Neuronal stem cell (in vitro differentiated cells): ENCODE measurements around the gene EMC8.

Experiments used
- DNase-seq: peaks from one replicate; pipeline ENCODE4 v3.0.0-alpha.2; 2013; ENCODE audit warnings: low spot score
- H2AFZ ChIP-seq: one replicate; pipeline ENCODE4 v1.6.1; 2013; ENCODE audit warnings: mild to moderate bottlenecking, low read length, inconsistent platforms
- H2AK5ac ChIP-seq: 2 replicates; pipeline ENCODE4 v1.6.1; 2013; ENCODE audit warnings: low read depth, mild to moderate bottlenecking, inconsistent platforms, low read length, moderate library complexity, mixed read lengths
- H2BK120ac ChIP-seq: 2 replicates; pipeline ENCODE4 v1.6.1; 2013; ENCODE audit warnings: low read depth, mild to moderate bottlenecking, inconsistent platforms, low read length, moderate library complexity, mixed read lengths
- H2BK12ac ChIP-seq: one replicate; pipeline ENCODE4 v1.6.1; 2013; ENCODE audit warnings: low read length, inconsistent platforms
- H2BK15ac ChIP-seq: 2 replicates; pipeline ENCODE4 v1.6.1; 2013; ENCODE audit warnings: mild to moderate bottlenecking, low read length, inconsistent platforms, mixed read lengths
- H2BK5ac ChIP-seq: one replicate; pipeline ENCODE4 v1.6.1; 2013; ENCODE audit warnings: inconsistent platforms, mild to moderate bottlenecking, low read length, moderate library complexity
- H3K14ac ChIP-seq: one replicate; pipeline ENCODE4 v1.6.1; 2013; ENCODE audit warnings: low read length, inconsistent platforms
- H3K18ac ChIP-seq: 2 replicates; pipeline ENCODE4 v1.6.1; 2013; ENCODE audit warnings: low read length, inconsistent platforms
- H3K23ac ChIP-seq: 2 replicates; pipeline ENCODE4 v1.6.1; 2013; ENCODE audit warnings: low read depth, mild to moderate bottlenecking, mixed read lengths, low read length, inconsistent platforms; ENCODE audit not compliant: poor library complexity
- H3K27ac ChIP-seq: replicated peaks from 3 replicates; pipeline ENCODE4 v1.5.1; 2013; ENCODE audit warnings: low read length, inconsistent platforms
- H3K27me3 ChIP-seq, 3 experiments: 2 replicates each; pipeline ENCODE4 v1.6.1; 2013; ENCODE audit warnings: low read length in 3 of 3, mild to moderate bottlenecking in 2 of 3, inconsistent platforms in 1 of 3, low read depth in 1 of 3, mixed read lengths in 1 of 3, moderate library complexity in 1 of 3; ENCODE audit not compliant: control insufficient read depth in 3 of 3, insufficient read depth in 3 of 3
- H3K36me3 ChIP-seq, 2 donors: replicated peaks in 1 of 2; 2 replicates each; pipeline ENCODE4 v1.6.1; 2013; ENCODE audit warnings: low read length in 2 of 2; ENCODE audit not compliant: control insufficient read depth in 2 of 2, insufficient read depth in 2 of 2
- H3K4ac ChIP-seq: 2 replicates; pipeline ENCODE4 v1.6.1; 2013; ENCODE audit warnings: inconsistent platforms, mild to moderate bottlenecking, low read length, moderate library complexity
- H3K4me1 ChIP-seq, 2 donors: 1 replicate in 1 of 2; 2 replicates in 1 of 2; pipeline ENCODE4 v1.6.1; 2013; ENCODE audit warnings: low read length in 2 of 2, low read depth in 1 of 2; ENCODE audit not compliant: control insufficient read depth in 2 of 2, insufficient read depth in 1 of 2
- H3K4me2 ChIP-seq: one replicate; pipeline ENCODE4 v1.6.1; 2013; ENCODE audit warnings: mild to moderate bottlenecking, low read length, inconsistent platforms; ENCODE audit not compliant: insufficient read depth, poor library complexity, severe bottlenecking
- H3K4me3 ChIP-seq, 2 donors: 2 replicates each; pipeline ENCODE4 v1.5.1; 2013; ENCODE audit warnings: low read length in 2 of 2, mild to moderate bottlenecking in 2 of 2, inconsistent platforms in 1 of 2, moderate library complexity in 1 of 2
- H3K79me1 ChIP-seq: one replicate; pipeline ENCODE4 v1.6.1; 2013; ENCODE audit warnings: low read depth, mild to moderate bottlenecking, inconsistent platforms, low read length, moderate library complexity
- H3K9ac ChIP-seq: one replicate; pipeline ENCODE4 v1.6.1; 2013; ENCODE audit warnings: mild to moderate bottlenecking, low read depth, low read length, inconsistent platforms; ENCODE audit not compliant: poor library complexity
- H3K9me3 ChIP-seq, 2 donors: replicated peaks in 1 of 2; 2 replicates each; pipeline versions ENCODE3 to v1.6.1; 2013; ENCODE audit warnings: low read length in 2 of 2, mild to moderate bottlenecking in 2 of 2, inconsistent platforms in 1 of 2, low read depth in 1 of 2, mixed read lengths in 1 of 2, moderate library complexity in 1 of 2; ENCODE audit not compliant: control insufficient read depth in 2 of 2, insufficient read depth in 1 of 2
- H4K8ac ChIP-seq: one replicate; pipeline ENCODE4 v1.6.1; 2013; ENCODE audit warnings: low read depth, mild to moderate bottlenecking, inconsistent platforms, low read length, moderate library complexity
- H4K91ac ChIP-seq: one replicate; pipeline ENCODE4 v1.6.1; 2013; ENCODE audit warnings: low read length, low read depth, mild to moderate bottlenecking, inconsistent platforms; ENCODE audit not compliant: poor library complexity
- WGBS, 2 donors: extraction: QIAGEN DNeasy Blood & Tissue Kit; methylation state at CpG; one replicate each; pipeline ENCODE4 v1.1.7; 2013; ENCODE audit warnings: missing lambda C conversion rate in 2 of 2, mixed read lengths in 1 of 2; ENCODE audit not compliant: insufficient read length in 2 of 2, insufficient replicate concordance in 1 of 2; ENCODE audit errors: extremely low coverage in 2 of 2; 5-methylcytosine and 5-hydroxymethylcytosine counted together

The EMC8 gene

DNA sequence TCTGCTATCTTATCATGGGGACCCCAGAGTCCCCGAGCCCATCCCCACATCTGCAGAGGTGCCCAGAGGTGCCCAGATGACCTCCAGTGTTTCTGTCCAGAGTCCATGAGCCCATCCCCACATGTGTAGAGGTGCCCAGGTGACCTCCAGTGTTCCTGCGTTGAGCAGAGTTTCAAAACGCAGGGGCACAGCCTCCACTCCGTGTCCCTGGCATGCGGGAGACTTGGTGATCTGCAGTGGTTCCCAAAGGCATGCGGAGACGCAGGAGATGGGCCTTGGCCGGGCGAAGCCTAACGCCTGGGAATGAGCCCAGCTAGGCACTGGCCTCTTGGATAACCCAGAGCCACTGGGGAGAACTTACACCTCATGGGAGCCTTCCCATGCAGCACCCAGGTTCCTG, 41.5 kb upstream of the EMC8 start:
- Histone ChIP-seq H4K91ac (no peak overlapping the region), H2BK12ac (no peak overlapping the region), H3K27me3 (peaks cover 0 to 34% (median 0%) of the 10 kb centered on the region in 3 experiments), H3K14ac (no peak overlapping the region), H3K27ac (no peak overlapping the region), H3K9ac (no peak overlapping the region), H3K4me2 (no peak overlapping the region), H2BK5ac (no peak overlapping the region), H3K18ac (peak overlapping the region; percentile 58), H3K4me3 (no peak overlapping the region), H2AFZ (no peak overlapping the region), H3K36me3 (no peaks in the 10 kb centered on the region), H2BK120ac (no peak overlapping the region), H3K79me1 (no peaks in the 10 kb centered on the region), H3K23ac (no peak overlapping the region), H3K9me3 (peaks cover 0 to 3% of the 10 kb centered on the region in 2 donors), H2AK5ac (no peak overlapping the region), H3K4me1 (no peaks in the 10 kb centered on the region), H2BK15ac (peak overlapping the region; percentile 46), H4K8ac (no peak overlapping the region), H3K4ac (no peak overlapping the region)
- DNase-seq, result no peak
- WGBS, 2 donors, result no CpG with 5 or more reads among the region's 10 CpGs

GRCh38 chr16:85840395-85840794, 41.1 kb upstream of the EMC8 start:
- no CpG with 5 or more reads among the region's 9 CpGs for WGBS, 2 donors
- H3K4me3 ChIP-seq, result no peak overlapping the region
- no peak overlapping the region for H2AFZ ChIP-seq
- H3K23ac ChIP-seq, result no peak overlapping the region
- no peak overlapping the region for H3K18ac ChIP-seq
- H2AK5ac ChIP-seq, result no peak overlapping the region
- H4K91ac ChIP-seq, result no peak overlapping the region
- no peak overlapping the region for H2BK12ac ChIP-seq
- no peak overlapping the region for H3K4me2 ChIP-seq
- no peaks in the 10 kb centered on the region for H3K4me1 ChIP-seq
- H3K27me3 ChIP-seq, result peaks cover 0 to 37% (median 0%) of the 10 kb centered on the region in 3 experiments
- H3K27ac ChIP-seq, result no peak overlapping the region
- no peak overlapping the region for H4K8ac ChIP-seq
- DNase-seq, result no peak
- H3K9me3 ChIP-seq, result peaks cover 0 to 3% of the 10 kb centered on the region in 2 donors
- H2BK15ac ChIP-seq, result no peak overlapping the region
- H2BK5ac ChIP-seq, result no peak overlapping the region
- H3K79me1 ChIP-seq, result no peaks in the 10 kb centered on the region
- H2BK120ac ChIP-seq, result no peak overlapping the region
- H3K9ac ChIP-seq, result no peak overlapping the region
- no peak overlapping the region for H3K4ac ChIP-seq
- H3K36me3 ChIP-seq, result no peaks in the 10 kb centered on the region
- H3K14ac ChIP-seq, result no peak overlapping the region

- Histone ChIP-seq H3K9me3 (peaks cover 0 to 3% of the 10 kb centered on the region in 2 donors), H2BK15ac (no peak overlapping the region), H2BK12ac (no peak overlapping the region), H3K23ac (peak overlapping the region; percentile 61), H2AK5ac (peak overlapping the region; percentile 47), H2AFZ (no peak overlapping the region), H3K4me3 (no peak overlapping the region), H3K79me1 (no peaks in the 10 kb centered on the region), H3K27me3 (peaks cover 0 to 38% (median 0%) of the 10 kb centered on the region in 3 experiments), H3K4me1 (no peaks in the 10 kb centered on the region), H3K9ac (no peak overlapping the region), H2BK5ac (no peak overlapping the region), H3K4ac (no peak overlapping the region), H3K18ac (peak overlapping the region; percentile 16), H3K4me2 (no peak overlapping the region), H3K14ac (no peak overlapping the region), H4K8ac (no peak overlapping the region), H3K27ac (no peak overlapping the region), H2BK120ac (no peak overlapping the region), H3K36me3 (no peaks in the 10 kb centered on the region), H4K91ac (no peak overlapping the region)
- DNase-seq, result no peak
- no CpG with 5 or more reads among the region's 24 CpGs for WGBS, 2 donors
Measured at GRCh38 chr16:85839681-85840240, 40.4 kb upstream of the EMC8 start.

DNA sequence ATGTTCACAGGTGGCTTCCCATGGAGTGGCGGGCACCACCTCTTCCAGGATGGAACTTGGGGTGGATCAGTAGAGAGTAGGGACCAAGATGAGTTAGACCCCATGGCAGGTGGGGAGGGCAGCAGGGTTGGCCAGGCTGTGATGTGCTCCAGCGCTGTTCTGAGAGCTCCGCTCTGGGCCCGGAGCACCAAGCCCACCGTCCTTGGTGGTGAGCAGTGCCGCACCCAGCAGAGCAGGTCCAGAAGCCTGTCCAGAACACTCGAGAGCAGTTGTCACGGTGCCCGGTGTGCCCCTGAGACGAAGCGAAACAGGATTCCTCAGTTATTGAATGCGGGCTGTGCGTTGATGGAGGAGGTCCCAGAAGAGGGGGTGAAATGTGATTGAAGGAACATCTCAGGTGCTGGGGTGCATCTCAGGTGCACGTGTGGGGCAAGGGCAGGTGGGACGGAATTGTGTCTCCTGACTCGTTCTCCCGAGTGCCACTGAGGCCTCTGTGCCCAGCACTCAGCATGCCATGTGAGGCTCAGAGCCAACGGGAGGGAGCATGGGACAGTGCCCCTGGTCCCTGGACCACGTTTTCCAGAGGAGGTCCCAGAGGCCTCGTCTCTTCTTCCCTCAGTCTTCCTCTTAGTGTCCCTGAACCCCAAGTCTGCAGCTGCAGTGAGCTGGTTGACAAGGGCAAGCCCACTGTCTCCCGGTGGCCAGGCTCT, 39.7 kb upstream of the EMC8 start:
- Histone ChIP-seq H2AFZ (no peak overlapping the region), H4K91ac (no peak overlapping the region), H3K4me3 (no peak overlapping the region), H3K23ac (no peak overlapping the region), H3K36me3 (no peaks in the 10 kb centered on the region), H3K9ac (no peak overlapping the region), H3K79me1 (no peaks in the 10 kb centered on the region), H3K27ac (no peak overlapping the region), H3K9me3 (peaks cover 0 to 3% of the 10 kb centered on the region in 2 donors), H2BK5ac (no peak overlapping the region), H3K4me1 (no peaks in the 10 kb centered on the region), H3K18ac (no peak overlapping the region), H2AK5ac (peak overlapping the region; percentile 60), H3K4me2 (no peak overlapping the region), H3K4ac (no peak overlapping the region), H4K8ac (no peak overlapping the region), H2BK120ac (no peak overlapping the region), H2BK15ac (no peak overlapping the region), H3K14ac (no peak overlapping the region), H2BK12ac (no peak overlapping the region), H3K27me3 (peaks cover 0 to 36% (median 0%) of the 10 kb centered on the region in 3 experiments)
- WGBS, 2 donors, result no CpG with 5 or more reads among the region's 21 CpGs
- DNase-seq, result no peak
